WERI-Rb-1 (cell line): Measurements from ENCODE around the gene CPT1B.
"Not testable (repeated sequence)": the region's sequence is repeated elsewhere in the genome, so short reads cannot be mapped to it uniquely, and the experiment has no call there.

Experiments
- DNase-seq: peaks from one replicate; pipeline ENCODE4 v3.0.0-alpha.2; 2020
- H3K27ac ChIP-seq: fragments of 250-450 bp; sonication (Bioruptor Pico); 2 replicates; pipeline ENCODE4 v1.5.1; 2020; ENCODE audit warnings: mild to moderate bottlenecking, moderate library complexity
- H3K27me3 ChIP-seq: fragments of 250-450 bp; sonication (Bioruptor Pico); 2 replicates; pipeline ENCODE4 v1.5.1; 2021; ENCODE audit warnings: mild to moderate bottlenecking, low read depth, moderate library complexity; ENCODE audit not compliant: insufficient read depth, severe bottlenecking
- H3K36me3 ChIP-seq: fragments of 250-450 bp; sonication (Bioruptor Pico); 2 replicates; pipeline ENCODE4 v1.5.1; 2020; ENCODE audit warnings: mild to moderate bottlenecking, moderate library complexity
- H3K4me3 ChIP-seq: 2 replicates; pipeline ENCODE4 v1.5.1; 2011; ENCODE audit warnings: low read depth, mild to moderate bottlenecking, control low read depth, low read length
- H3K9me3 ChIP-seq: fragments of 250-450 bp; sonication (Bioruptor Pico); 2 replicates; pipeline ENCODE4 v1.5.1; 2021; ENCODE audit warnings: mild to moderate bottlenecking, moderate library complexity; ENCODE audit not compliant: severe bottlenecking
- TF ChIP-seq, protein P1 (sequence below): IDR thresholded peaks from 2 replicates; pipeline ENCODE4 v1.5.1; 2011; ENCODE audit warnings: low read depth, mild to moderate bottlenecking, control low read depth, inconsistent platforms, low read length

CPT1B gene

DNA sequence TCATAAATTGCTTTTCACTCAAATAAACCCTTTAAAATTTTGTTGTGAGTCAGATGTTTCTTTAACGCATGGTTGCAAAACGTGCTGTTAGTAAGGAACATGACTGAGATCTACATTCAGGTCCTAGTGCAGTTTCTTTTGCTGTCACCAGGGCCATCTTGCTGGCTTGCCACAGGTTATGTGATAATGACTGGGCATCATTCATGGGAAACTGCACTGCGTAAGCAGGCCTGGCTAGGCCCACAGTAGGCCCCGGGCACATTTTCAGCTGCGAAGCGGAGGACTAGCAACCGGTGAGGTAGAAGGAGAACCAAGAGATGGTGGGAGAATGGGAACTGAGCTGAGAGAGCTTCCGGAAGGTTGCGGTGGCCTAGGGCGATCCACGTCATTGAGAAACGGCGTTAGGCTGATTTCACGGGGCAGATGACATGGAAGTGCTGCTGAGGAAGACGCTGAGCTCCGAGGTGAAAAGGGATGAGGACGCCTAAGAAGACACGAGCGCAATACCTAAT lies 35.8 kb downstream of the CPT1B start:
- Histone ChIP-seq H3K4me3 (no peak overlapping the region), H3K9me3 (no peaks in the 10 kb centered on the region), H3K27ac (no peak overlapping the region), H3K27me3 (no peaks in the 10 kb centered on the region), H3K36me3 (no peaks in the 10 kb centered on the region)
- TF ChIP-seq, protein P1, sequence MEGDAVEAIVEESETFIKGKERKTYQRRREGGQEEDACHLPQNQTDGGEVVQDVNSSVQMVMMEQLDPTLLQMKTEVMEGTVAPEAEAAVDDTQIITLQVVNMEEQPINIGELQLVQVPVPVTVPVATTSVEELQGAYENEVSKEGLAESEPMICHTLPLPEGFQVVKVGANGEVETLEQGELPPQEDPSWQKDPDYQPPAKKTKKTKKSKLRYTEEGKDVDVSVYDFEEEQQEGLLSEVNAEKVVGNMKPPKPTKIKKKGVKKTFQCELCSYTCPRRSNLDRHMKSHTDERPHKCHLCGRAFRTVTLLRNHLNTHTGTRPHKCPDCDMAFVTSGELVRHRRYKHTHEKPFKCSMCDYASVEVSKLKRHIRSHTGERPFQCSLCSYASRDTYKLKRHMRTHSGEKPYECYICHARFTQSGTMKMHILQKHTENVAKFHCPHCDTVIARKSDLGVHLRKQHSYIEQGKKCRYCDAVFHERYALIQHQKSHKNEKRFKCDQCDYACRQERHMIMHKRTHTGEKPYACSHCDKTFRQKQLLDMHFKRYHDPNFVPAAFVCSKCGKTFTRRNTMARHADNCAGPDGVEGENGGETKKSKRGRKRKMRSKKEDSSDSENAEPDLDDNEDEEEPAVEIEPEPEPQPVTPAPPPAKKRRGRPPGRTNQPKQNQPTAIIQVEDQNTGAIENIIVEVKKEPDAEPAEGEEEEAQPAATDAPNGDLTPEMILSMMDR, result no peak
- DNase-seq, result no peak

DNA sequence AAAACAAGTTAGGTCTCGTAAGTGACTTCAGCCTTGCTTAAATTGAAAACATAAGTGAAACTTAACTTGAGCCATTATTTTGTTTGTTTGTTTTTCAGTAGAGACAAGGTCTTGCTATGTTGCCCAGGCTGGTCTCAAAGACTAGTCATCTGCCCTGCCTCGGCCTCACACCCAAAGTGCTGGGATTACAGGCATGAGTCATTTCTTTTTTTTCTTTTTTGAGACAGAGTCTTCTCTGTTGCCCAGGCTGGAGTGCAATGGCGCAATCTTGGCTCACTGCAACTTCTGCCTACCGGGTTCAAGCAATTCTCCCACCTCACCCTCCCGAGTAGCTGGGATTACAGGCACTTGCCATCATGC lies 36.6 kb downstream of the CPT1B start:
- not testable (repeated sequence) for H3K27me3 ChIP-seq, DNase-seq, H3K36me3 ChIP-seq, H3K4me3 ChIP-seq, H3K9me3 ChIP-seq, H3K27ac ChIP-seq

GRCh38 chr22:50540381-50540780 lies 37.8 kb downstream of the CPT1B start:
- no peak overlapping the region for H3K4me3 ChIP-seq
- TF ChIP-seq, protein P1, result no peak
- no peaks in the 10 kb centered on the region for H3K36me3 ChIP-seq
- DNase-seq, result no peak
- no peaks in the 10 kb centered on the region for H3K27me3 ChIP-seq
- H3K27ac ChIP-seq, result no peak overlapping the region
- H3K9me3 ChIP-seq, result no peaks in the 10 kb centered on the region

DNA sequence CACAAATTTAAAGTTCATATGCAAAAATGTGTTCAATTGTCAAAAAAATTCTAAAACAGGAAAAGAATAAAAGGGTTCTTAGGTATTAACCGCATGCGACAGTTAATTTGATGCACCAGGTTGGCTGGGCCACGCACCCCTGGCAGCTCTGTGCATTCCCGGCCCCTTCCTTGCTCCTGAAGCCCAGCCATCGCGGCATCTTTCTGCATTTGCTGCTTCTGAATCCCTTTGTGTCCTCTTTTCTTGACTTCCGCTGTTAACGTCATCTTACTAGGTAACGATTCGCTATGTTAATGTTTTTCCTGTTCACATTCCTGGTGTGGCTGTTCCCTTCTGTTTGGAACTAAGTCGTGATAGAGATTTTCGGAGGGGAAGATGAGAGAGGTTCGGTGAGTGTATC lies 40.5 kb downstream of the CPT1B start:
- H3K4me3 ChIP-seq, result no peak overlapping the region
- H3K36me3 ChIP-seq, result no peaks in the 10 kb centered on the region
- no peaks in the 10 kb centered on the region for H3K9me3 ChIP-seq
- no peak for DNase-seq
- TF ChIP-seq, protein P1, result no peak
- H3K27ac ChIP-seq, result no peak overlapping the region
- H3K27me3 ChIP-seq, result no peaks in the 10 kb centered on the region

GRCh38 chr22:50536226-50536625 lies 42.0 kb downstream of the CPT1B start:
- H3K4me3 ChIP-seq, result no peak overlapping the region
- H3K9me3 ChIP-seq, result peaks cover 2% of the 10 kb centered on the region
- no peaks in the 10 kb centered on the region for H3K36me3 ChIP-seq
- no peak overlapping the region for H3K27ac ChIP-seq
- DNase-seq, result no peak
- H3K27me3 ChIP-seq, result no peaks in the 10 kb centered on the region
- TF ChIP-seq, protein P1, result no peak

DNA sequence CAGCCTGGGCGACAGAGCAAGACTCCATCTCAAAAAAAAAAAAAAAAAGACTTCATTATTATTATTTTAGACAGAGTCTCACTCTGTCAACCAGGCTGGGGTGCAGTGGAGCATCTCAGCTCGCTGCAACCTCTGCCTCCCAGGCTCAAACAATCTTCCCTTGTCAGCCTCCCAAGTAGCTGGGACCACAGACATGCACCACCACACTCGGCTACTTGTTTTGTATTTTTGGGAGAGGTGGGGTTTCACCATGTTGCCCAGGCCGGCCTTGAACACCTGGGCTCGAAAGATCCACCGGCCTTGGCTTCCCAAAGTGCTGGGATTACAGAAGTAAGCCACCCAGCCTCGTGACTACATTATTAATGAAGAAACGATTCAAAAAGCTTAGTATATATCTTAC lies 43.1 kb downstream of the CPT1B start:
- Histone ChIP-seq H3K4me3 (no peak overlapping the region), H3K36me3 (no peaks in the 10 kb centered on the region), H3K27ac (no peak overlapping the region), H3K27me3 (no peaks in the 10 kb centered on the region), H3K9me3 (peaks cover 11% of the 10 kb centered on the region)
- DNase-seq, result no peak
- TF ChIP-seq, protein P1, result no peak

DNA sequence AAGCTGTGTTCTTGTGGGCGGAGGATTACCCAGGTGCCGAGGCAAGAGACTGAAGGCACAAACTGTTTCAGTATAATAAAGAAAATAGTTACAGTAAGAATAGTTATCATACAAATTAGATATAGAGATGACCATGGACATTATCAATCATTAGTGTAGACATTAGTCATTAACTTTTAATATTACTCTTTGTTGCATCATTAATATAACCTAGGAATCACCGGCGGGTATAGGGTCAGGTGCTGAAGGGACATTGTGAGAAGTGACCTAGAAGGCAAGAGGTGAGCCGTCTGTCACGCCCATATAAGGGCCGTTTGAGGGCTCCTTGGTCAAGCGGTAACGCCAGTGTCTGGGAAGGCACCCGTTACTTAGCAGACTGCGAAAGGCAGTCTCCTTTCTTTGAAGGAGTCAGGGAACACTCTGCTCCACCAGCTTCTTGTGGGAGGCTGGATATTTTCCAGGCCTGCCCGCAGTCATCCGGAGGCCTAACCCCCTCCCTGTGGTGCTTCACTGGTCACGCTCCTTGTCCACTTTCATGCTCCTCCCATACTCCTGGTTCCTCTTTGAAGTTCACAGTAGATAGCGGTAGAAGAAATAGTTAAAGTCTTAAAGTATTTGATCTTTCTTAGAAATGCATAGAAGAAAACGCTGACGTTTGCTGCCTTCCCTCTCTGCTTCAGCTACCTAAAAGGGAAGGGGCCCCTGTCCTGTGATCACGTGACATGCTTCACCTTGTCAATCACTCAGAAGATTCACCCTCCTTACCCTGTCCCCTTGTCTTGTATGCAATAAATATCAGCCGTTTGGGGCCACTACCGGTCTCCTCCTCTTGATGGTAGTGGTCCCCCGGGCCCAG lies 44.1 kb downstream of the CPT1B start:
- peaks cover 11% of the 10 kb centered on the region for H3K9me3 ChIP-seq
- H3K36me3 ChIP-seq, H3K4me3 ChIP-seq, H3K27ac ChIP-seq, DNase-seq, H3K27me3 ChIP-seq: not testable (repeated sequence)
